OCI-LY7 (cell line): ENCODE data around the gene TMEM80.

Source experiments
- EZH2phosphoT487 ChIP-seq: fragments of 200-600 bp; sonication (generic); IDR thresholded peaks from 2 replicates; pipeline ENCODE4 v1.6.1; 2018; ENCODE audit warnings: low read depth, borderline replicate concordance, mild to moderate bottlenecking, mixed run types, antibody characterized with exemption, low read length, moderate library complexity, mixed read lengths
- TF ChIP-seq, protein P1 (sequence below): fragments of 200-600 bp; sonication (generic); conservative IDR thresholded peaks from 2 replicates; pipeline ENCODE4 v1.5.1; 2014; ENCODE audit warnings: mild to moderate bottlenecking, antibody characterized with exemption, low read length, moderate library complexity, mixed read lengths

DNA sequence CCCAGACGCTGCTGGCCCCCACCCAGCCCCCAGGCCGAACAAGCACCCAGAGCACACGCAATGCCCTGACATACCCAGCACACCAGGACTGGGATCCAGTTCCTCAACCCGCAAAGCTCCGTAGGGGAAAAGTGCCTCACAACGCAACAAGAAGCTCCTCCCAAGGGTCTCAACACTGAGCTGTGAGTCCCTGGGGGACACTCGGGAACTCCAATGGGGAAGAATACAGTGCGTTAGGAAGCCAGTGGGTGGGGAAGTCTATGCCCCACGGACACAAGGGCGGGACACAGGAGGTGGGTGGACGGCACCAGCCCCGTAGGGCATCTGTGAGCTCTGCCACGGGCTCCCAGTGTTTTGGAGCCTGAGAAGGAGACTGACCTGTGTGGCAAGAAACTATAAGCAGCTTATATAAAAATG lies 2.2 kb upstream of the TMEM80 start:
- TF ChIP-seq, protein P1, sequence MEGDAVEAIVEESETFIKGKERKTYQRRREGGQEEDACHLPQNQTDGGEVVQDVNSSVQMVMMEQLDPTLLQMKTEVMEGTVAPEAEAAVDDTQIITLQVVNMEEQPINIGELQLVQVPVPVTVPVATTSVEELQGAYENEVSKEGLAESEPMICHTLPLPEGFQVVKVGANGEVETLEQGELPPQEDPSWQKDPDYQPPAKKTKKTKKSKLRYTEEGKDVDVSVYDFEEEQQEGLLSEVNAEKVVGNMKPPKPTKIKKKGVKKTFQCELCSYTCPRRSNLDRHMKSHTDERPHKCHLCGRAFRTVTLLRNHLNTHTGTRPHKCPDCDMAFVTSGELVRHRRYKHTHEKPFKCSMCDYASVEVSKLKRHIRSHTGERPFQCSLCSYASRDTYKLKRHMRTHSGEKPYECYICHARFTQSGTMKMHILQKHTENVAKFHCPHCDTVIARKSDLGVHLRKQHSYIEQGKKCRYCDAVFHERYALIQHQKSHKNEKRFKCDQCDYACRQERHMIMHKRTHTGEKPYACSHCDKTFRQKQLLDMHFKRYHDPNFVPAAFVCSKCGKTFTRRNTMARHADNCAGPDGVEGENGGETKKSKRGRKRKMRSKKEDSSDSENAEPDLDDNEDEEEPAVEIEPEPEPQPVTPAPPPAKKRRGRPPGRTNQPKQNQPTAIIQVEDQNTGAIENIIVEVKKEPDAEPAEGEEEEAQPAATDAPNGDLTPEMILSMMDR: no peak
- no peak for TF ChIP-seq EZH2phosphoT487
